ENCODE measurements around the gene ROBO1. TPM values are rescaled to one million over a fixed set of nuclear protein-coding genes. Genes with fewer than 3 reads are reported as not detected.
A peak's percentile ranks its signal among the peaks of the same experiment; 100 is the strongest.

The ROBO1 gene
- total RNA-seq, 1 experiment from 2014 or later = 67.6 TPM

DNA sequence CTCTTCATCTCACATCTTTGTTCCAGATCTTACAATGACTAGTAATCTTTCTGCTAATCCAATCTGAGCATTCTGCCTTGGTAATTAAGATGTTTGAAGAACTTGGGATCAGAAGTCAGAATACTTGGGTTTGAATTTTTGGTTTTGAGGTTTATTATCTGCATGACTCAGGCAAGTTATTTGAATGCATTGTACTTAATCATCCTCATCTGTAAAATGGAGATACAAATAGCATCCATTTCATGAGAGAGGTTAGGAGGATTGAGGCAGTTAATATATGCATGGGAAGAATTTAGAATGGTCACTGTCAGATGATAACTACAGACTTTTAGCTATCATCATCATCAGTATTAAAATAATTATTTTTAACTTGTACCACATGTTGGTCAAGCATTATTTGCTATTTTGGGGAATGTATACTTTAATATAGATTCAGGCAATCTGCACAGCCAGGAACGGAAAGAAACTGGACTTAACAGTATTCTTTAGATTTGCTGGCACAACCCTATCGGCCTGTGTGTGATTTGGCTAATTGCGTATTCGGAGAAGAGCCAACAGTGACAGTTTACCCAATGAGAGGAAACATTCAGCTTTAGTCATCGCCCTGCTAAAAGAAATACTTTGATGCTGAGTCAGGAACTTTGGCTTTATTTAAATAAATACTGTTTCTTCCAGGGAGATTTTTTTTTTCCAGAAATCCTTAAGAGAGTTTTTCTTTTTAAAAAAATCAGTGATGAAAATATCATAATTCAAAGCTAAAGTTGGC lies 600.0 kb downstream of the ROBO1 start:
- Histone ChIP-seq H3K27me3 (replicated peaks; ENCODE audit: insufficient read depth, low read depth, low read length, poor library complexity) (no peaks in the 10 kb centered on the region), H3K27ac (ENCODE audit: low read depth, low read length, poor library complexity, severe bottlenecking) (no peak overlapping the region), H3K36me3 (ENCODE audit: insufficient read depth, low read length, poor library complexity, severe bottlenecking) (no peaks in the 10 kb centered on the region), H3K9me3 (ENCODE audit: low read depth, low read length, poor library complexity, severe bottlenecking) (no peaks in the 10 kb centered on the region), H3K4me1 (ENCODE audit: insufficient read depth, low read length, poor library complexity, severe bottlenecking) (peaks cover 3% of the 10 kb centered on the region), H3K4me3 (ENCODE audit: low read depth, low read length, poor library complexity, severe bottlenecking) (no peak overlapping the region)
- ChIA-PET CTCF (interaction anchor here (0.6 kb wide), 1 partner anchor 1285 kb away, joined by 3 read pairs; no protein-coding TSS in a partner anchor), POLR2A (ENCODE audit: low non-redundant PET) (no interaction called here)
- no TSS peak for BruUV-seq (replicated peaks)
- intact Hi-C loops (cut with micrococcal nuclease; ENCODE audit: unreplicated experiment) = no loop called here
- no peak for TF ChIP-seq EZH2 (IDR thresholded peaks at IDR 0.05; ENCODE audit: borderline replicate concordance, low read depth, low read length, poor library complexity, severe bottlenecking)
- TF ChIP-seq, protein P1, sequence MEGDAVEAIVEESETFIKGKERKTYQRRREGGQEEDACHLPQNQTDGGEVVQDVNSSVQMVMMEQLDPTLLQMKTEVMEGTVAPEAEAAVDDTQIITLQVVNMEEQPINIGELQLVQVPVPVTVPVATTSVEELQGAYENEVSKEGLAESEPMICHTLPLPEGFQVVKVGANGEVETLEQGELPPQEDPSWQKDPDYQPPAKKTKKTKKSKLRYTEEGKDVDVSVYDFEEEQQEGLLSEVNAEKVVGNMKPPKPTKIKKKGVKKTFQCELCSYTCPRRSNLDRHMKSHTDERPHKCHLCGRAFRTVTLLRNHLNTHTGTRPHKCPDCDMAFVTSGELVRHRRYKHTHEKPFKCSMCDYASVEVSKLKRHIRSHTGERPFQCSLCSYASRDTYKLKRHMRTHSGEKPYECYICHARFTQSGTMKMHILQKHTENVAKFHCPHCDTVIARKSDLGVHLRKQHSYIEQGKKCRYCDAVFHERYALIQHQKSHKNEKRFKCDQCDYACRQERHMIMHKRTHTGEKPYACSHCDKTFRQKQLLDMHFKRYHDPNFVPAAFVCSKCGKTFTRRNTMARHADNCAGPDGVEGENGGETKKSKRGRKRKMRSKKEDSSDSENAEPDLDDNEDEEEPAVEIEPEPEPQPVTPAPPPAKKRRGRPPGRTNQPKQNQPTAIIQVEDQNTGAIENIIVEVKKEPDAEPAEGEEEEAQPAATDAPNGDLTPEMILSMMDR (conservative IDR thresholded peaks at IDR 0.05; ENCODE audit: low read depth, low read length) = no peak
- DNase-seq (ENCODE audit: low spot score) = peak; percentile 56

DNA sequence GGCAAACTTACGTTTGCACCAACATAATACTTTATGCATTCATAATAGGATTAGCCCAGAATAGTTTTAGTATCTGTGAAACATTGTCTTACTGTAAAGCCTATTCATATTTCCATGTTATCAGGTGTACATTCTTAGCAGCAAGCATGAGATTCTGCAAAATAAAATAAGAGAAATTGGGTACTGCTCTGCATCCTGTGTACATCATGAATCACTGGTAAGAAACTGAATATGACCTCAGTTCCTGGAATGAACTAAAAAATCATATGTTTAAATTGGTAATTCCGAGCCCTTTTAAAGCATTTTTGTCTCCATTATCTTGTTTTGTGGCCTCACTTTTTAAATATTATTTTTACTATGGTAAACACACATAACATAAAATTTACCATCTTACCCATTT lies 605.1 kb downstream of the ROBO1 start:
- CTCF ChIA-PET = no interaction called here
- no peaks in the 10 kb centered on the region for H3K4me1 ChIP-seq (ENCODE audit: insufficient read depth, low read length, poor library complexity, severe bottlenecking)
- no peak overlapping the region for H3K4me3 ChIP-seq (ENCODE audit: low read depth, low read length, poor library complexity, severe bottlenecking)
- no peaks in the 10 kb centered on the region for H3K36me3 ChIP-seq (ENCODE audit: insufficient read depth, low read length, poor library complexity, severe bottlenecking)
- TF ChIP-seq EZH2 (IDR thresholded peaks at IDR 0.05; ENCODE audit: borderline replicate concordance, low read depth, low read length, poor library complexity, severe bottlenecking) = no peak
- TF ChIP-seq, protein P1 (conservative IDR thresholded peaks at IDR 0.05; ENCODE audit: low read depth, low read length) = no peak
- no peak for DNase-seq (ENCODE audit: low spot score)
- H3K9me3 ChIP-seq (ENCODE audit: low read depth, low read length, poor library complexity, severe bottlenecking) = no peaks in the 10 kb centered on the region
- H3K27ac ChIP-seq (ENCODE audit: low read depth, low read length, poor library complexity, severe bottlenecking) = no peak overlapping the region
- BruUV-seq (replicated peaks) = no TSS peak
- POLR2A ChIA-PET (ENCODE audit: low non-redundant PET) = no interaction called here
- no peaks in the 10 kb centered on the region for H3K27me3 ChIP-seq (replicated peaks; ENCODE audit: insufficient read depth, low read depth, low read length, poor library complexity)
- intact Hi-C loops (cut with micrococcal nuclease; ENCODE audit: unreplicated experiment) = no loop called here

DNA sequence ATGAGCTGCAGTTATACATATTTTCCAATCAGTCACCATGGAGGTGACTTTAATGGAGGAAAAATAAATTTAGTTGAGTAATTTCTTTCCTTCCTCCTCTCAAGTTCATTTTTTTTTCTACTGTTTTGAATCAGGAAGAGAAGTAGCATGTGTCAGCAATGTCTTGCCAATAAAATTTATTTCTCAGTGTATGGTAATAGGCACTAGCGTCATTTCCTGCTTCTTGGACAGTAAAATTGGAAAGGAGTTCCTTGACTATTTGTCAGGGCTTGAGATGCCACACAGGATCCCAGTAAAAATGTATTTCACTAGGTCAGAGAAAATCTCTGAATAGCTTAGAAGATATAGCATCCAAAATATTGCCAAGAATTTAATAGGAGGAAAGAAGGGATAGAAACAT lies 605.9 kb downstream of the ROBO1 start:
- TF ChIP-seq EZH2 (IDR thresholded peaks at IDR 0.05; ENCODE audit: borderline replicate concordance, low read depth, low read length, poor library complexity, severe bottlenecking) = no peak
- TF ChIP-seq, protein P1 (conservative IDR thresholded peaks at IDR 0.05; ENCODE audit: low read depth, low read length) = no peak
- no peak overlapping the region for H3K4me3 ChIP-seq (ENCODE audit: low read depth, low read length, poor library complexity, severe bottlenecking)
- intact Hi-C loops (cut with micrococcal nuclease; ENCODE audit: unreplicated experiment) = no loop called here
- no peak overlapping the region for H3K27ac ChIP-seq (ENCODE audit: low read depth, low read length, poor library complexity, severe bottlenecking)
- POLR2A ChIA-PET (ENCODE audit: low non-redundant PET) = no interaction called here
- H3K36me3 ChIP-seq (ENCODE audit: insufficient read depth, low read length, poor library complexity, severe bottlenecking) = no peaks in the 10 kb centered on the region
- no TSS peak for BruUV-seq (replicated peaks)
- H3K9me3 ChIP-seq (ENCODE audit: low read depth, low read length, poor library complexity, severe bottlenecking) = no peaks in the 10 kb centered on the region
- H3K27me3 ChIP-seq (replicated peaks; ENCODE audit: insufficient read depth, low read depth, low read length, poor library complexity) = no peaks in the 10 kb centered on the region
- CTCF ChIA-PET = no interaction called here
- no peaks in the 10 kb centered on the region for H3K4me1 ChIP-seq (ENCODE audit: insufficient read depth, low read length, poor library complexity, severe bottlenecking)
- peak; percentile 61 for DNase-seq (ENCODE audit: low spot score)

Measured in A673 (cell line).